Anterior cingulate cortex (tissue), 58 donors: ENCODE results near the gene USP9X.

Experiments
- DNase-seq, 58 donors: peaks; one replicate each; lab custom pipeline; 2025; lab: John Stamatoyannopoulos, UW

Gene USP9X, protein sequence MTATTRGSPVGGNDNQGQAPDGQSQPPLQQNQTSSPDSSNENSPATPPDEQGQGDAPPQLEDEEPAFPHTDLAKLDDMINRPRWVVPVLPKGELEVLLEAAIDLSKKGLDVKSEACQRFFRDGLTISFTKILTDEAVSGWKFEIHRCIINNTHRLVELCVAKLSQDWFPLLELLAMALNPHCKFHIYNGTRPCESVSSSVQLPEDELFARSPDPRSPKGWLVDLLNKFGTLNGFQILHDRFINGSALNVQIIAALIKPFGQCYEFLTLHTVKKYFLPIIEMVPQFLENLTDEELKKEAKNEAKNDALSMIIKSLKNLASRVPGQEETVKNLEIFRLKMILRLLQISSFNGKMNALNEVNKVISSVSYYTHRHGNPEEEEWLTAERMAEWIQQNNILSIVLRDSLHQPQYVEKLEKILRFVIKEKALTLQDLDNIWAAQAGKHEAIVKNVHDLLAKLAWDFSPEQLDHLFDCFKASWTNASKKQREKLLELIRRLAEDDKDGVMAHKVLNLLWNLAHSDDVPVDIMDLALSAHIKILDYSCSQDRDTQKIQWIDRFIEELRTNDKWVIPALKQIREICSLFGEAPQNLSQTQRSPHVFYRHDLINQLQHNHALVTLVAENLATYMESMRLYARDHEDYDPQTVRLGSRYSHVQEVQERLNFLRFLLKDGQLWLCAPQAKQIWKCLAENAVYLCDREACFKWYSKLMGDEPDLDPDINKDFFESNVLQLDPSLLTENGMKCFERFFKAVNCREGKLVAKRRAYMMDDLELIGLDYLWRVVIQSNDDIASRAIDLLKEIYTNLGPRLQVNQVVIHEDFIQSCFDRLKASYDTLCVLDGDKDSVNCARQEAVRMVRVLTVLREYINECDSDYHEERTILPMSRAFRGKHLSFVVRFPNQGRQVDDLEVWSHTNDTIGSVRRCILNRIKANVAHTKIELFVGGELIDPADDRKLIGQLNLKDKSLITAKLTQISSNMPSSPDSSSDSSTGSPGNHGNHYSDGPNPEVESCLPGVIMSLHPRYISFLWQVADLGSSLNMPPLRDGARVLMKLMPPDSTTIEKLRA (N-terminal part only)

DNA sequence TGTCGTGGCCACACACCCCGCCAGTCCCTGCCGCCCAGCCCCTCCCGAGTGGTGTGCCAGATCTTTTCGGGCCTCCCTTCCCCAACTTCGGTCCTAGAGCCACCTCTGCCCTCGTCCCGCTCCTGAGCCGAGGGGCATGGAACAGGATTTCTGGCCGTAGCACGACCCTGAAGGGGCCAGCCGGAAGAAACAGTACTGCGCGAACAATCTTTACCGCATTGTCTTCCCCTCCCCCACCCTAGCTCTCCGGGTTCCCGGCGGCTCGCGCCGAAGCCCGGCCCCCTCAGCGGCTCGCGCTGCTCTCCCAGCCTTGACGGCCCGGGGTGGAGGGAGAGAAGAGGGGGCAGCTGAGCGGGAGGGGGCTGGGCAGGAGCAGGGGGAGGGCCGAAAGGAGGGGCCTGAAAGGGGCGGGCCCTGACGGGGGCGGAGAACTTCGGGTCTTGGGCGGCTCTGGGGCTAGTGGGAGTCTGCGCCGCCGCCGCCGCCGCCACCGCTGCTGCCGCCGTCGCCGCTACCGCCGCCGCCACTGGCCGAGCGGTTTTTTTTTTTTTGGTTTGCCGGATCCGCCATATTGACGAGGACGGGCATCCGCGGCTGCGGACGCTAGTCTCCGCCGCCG, at the start of gene USP9X:
USP9X (plus strand) TSS at position 553 of the 619 bp plus-strand sequence. CDS start 38,184 bp downstream, outside the sequence.
- peak; percentile 33 to 96 (median 85) for DNase-seq

- no peak for DNase-seq
Measured at GRCh38 chrX:41035582-41035981, 49.7 kb upstream of the USP9X start.

DNA sequence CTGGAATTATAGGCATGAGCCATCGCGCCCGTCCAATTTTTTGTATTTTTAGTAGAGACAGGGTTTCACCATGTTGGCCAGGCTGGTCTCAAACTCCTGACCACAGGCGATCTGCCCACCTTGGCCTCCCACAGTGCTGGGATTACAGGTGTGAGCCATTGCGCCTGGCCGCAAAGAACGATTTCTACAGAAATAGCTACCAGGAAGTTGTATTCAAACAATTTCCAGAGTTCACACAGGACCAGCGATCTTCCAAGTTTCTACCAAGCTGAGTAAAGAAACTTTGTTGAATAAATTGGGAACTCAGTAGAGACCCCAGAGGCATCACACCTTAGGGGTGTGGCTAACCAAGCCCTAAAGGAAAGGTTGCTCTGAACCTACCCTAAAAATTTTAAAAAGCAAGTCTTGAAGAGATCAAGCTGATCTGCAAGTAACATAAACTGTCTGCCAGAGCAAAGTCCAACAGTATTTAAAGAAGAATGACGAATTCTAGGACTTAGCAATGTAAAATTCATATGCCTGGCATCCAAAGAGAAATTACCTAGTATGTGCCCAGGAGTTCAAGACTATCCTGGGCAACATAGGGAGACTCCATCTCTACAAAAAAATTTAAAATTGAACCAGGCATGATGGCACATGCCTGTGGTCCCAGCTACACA, 48.4 kb upstream of the USP9X start:
- no peak for DNase-seq

GRCh38 chrX:41043196-41043595, 42.0 kb upstream of the USP9X start:
- no peak for DNase-seq

DNA sequence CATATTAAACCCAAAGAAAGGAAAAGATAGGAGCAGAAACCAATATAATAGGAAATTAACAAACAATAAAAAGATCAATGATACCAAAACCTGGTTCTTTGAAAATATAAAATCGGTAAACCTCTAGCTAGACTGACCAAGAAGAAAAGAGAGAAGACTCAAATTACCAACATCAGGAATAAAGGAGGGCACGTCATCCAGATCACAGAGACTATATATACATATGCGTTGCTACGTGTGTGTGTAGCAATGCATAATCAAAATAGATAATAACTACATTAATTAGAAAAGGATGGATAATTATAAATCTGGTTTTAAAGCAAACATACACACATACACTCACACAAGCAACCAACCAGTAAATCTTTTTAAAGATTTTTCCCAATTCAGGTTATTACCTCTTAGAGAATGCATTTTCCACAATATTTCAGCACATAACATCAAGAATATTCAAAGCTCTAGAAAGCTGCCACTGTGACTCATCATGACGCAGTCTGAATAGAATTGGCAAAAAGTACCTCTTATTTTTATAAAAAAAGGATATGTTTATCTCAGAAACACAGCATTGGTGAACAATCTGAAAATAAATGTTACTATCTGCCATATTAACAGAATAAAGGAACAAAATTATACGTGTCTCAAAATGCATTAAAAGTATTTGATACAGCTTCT, 41.4 kb upstream of the USP9X start:
- DNase-seq = no peak

GRCh38 chrX:41045960-41046567, 39.2 kb upstream of the USP9X start:
- no peak for DNase-seq

GRCh38 chrX:41047878-41048534, 37.2 kb upstream of the USP9X start:
- DNase-seq = no peak

- no peak for DNase-seq
Measured at GRCh38 chrX:41050359-41050758, 34.9 kb upstream of the USP9X start.

GRCh38 chrX:41051288-41051687, 34.0 kb upstream of the USP9X start:
- DNase-seq = no peak

GRCh38 chrX:41055740-41056139, 29.5 kb upstream of the USP9X start:
- DNase-seq = no peak

GRCh38 chrX:41063276-41063675, 22.0 kb upstream of the USP9X start:
- DNase-seq = peak in 2 of 58 donors; percentile 0 to 3

- DNase-seq = no peak
Measured at GRCh38 chrX:41064018-41064417, 21.2 kb upstream of the USP9X start.

DNA sequence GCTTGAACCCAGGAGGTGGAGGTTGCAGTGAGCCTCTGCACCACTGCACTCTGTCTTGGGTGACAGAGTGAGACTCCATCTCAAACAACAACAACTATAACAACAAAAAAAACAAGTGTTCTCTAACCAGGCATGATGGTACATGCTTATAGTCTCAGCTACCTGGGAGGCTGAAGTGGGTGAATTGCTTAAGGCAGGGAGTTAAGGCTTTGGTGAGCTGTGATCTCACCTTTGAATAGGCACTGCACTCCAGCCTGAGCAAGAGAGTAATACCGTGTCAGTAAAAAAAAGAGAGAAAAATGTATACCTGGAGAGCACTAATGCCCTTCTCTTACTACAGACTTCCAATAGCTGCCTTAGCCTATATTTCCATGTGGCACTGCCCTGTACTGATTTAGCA, 18.9 kb upstream of the USP9X start:
- no peak for DNase-seq

GRCh38 chrX:41066969-41067368, 18.3 kb upstream of the USP9X start:
- DNase-seq = no peak

- DNase-seq = no peak
Measured at GRCh38 chrX:41067721-41068120, 17.5 kb upstream of the USP9X start.

DNA sequence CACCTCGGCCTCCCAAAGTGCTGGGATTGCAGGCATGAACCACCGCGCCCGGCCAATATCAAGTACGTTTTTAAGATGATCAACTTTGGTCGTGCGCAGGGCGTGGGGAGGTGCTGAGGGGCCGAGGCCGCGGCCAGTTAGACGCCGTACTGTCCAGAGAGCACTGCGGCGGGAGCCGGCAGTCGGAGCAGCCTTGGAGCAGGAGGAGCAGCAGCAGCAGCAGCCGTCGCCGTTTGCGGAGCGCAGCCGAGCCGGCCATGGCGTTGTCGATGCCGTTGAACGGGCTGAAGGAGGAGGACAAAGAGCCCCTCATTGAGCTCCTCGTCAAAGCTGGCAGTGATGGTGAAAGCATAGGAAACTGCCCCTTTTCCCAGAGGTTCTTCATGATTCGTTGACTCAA, 8.5 kb upstream of the USP9X start:
- no peak for DNase-seq

DNA sequence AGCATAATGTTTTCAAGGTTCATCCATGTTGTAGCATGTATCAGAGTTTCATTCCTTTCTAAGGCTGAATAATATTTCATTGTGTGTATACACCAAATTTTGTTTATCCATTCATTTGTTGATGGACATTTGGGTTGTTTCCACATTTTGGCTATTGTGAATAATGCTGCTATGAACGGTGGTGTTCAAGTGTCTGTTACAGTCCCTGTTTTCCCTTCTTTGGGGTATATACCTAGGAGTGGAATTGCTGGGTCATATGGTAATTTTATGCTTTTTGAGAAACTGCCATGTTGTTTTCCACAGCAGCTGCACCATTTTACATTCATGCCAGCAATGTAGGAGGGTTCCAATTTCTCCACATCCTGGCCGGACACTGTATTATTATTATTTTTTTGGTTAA, 3.4 kb upstream of the USP9X start:
- no peak for DNase-seq

DNA sequence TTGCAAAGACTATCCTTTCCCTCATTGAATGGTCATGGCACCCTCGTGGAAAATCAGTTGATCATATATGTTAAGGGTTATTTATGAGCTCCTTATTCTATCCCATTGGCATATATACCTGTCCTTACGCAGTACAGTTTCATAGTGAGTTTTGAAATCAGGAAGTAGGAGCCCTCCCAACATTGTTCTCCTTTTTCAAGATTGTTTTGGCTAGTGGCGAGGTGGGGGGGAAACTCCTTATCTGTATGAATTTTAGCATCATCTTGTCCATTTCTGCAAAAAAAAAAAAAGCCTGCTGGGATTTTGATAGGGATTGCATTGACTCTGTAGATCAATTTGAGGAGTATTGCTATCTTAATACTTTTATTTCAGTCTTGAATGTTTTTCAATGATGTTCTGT, 2.5 kb upstream of the USP9X start:
- DNase-seq = no peak
